Thyroid gland (tissue), 4 donors: ENCODE measurements around the gene FBXO47. TPM values are rescaled to one million over a fixed set of nuclear protein-coding genes. Genes with fewer than 3 reads are reported as not detected.
"Not testable (repeated sequence)": the region's sequence is repeated elsewhere in the genome, so short reads cannot be mapped to it uniquely, and the experiment has no call there.

Experiments used
- DNase-seq, 2 donors: peaks; one replicate each; pipeline ENCODE4 v3.0.0-alpha.2; 2019
- H3K27ac ChIP-seq, 3 donors: fragments of 200-600 bp; sonication (generic); 1 replicate in 2 of 3; 2 replicates in 1 of 3; pipeline ENCODE4 v1.5.1; 2016 to 2019; ENCODE audit warnings: mild to moderate bottlenecking in 1 of 3, moderate library complexity in 1 of 3
- H3K27me3 ChIP-seq: fragments of 200-600 bp; sonication (generic); one replicate; pipeline ENCODE4 v1.5.1; 2019
- H3K36me3 ChIP-seq, 2 donors: fragments of 200-600 bp; sonication (generic); one replicate each; pipeline ENCODE4 v1.5.1; 2016 to 2019
- H3K4me1 ChIP-seq, 2 donors: fragments of 200-600 bp; sonication (generic); one replicate each; pipeline ENCODE4 v1.5.1; 2017 to 2019
- H3K4me3 ChIP-seq, 3 donors: fragments of 200-600 bp; sonication (generic); replicated peaks in 1 of 3; 1 replicate in 2 of 3; 2 replicates in 1 of 3; pipeline ENCODE4 v1.5.1; 2016; ENCODE audit warnings: mild to moderate bottlenecking in 1 of 3
- H3K9me3 ChIP-seq: fragments of 200-600 bp; sonication (generic); one replicate; pipeline ENCODE4 v1.5.1; 2017
- POLR2A ChIP-seq, 2 donors: fragments of 450-650 bp; IDR thresholded peaks; one replicate each; pipeline ENCODE4 v1.6.1; 2017; ENCODE audit warnings: antibody characterized with exemption in 2 of 2, mild to moderate bottlenecking in 2 of 2, moderate library complexity in 1 of 2
- WGBS, 2 donors: methylation state at CpG; one replicate each; pipeline ENCODE4 v1.1.5; 2017; 5-methylcytosine and 5-hydroxymethylcytosine counted together
- intact Hi-C: fragments of 100-400 bp; cut with DNase I; formaldehyde crosslinking; loops from one replicate; pipeline ENCODE4 v1.15.1; 2023
- total RNA-seq, 4 donors: library from RNA; depleted of rRNA; stranded (reverse); fragments of >200 nt; gene quantifications; one replicate each; pipeline ENCODE4 v1.2.3, GENCODE V29; 2016
- TF ChIP-seq, protein P1 (sequence below), 6 experiments: fragments of 200-600 bp in 3 of 6; fragments of 450-650 bp in 3 of 6; sonication (generic) in 3 of 6; IDR thresholded peaks; one replicate each; pipeline ENCODE4 v1.5.1; 2016 to 2019; ENCODE audit warnings: antibody characterized with exemption in 6 of 6, mild to moderate bottlenecking in 2 of 6, inconsistent platforms in 1 of 6, moderate library complexity in 1 of 6

Gene FBXO47
- total RNA-seq, 4 donors from 2014 or later: not detected

DNA sequence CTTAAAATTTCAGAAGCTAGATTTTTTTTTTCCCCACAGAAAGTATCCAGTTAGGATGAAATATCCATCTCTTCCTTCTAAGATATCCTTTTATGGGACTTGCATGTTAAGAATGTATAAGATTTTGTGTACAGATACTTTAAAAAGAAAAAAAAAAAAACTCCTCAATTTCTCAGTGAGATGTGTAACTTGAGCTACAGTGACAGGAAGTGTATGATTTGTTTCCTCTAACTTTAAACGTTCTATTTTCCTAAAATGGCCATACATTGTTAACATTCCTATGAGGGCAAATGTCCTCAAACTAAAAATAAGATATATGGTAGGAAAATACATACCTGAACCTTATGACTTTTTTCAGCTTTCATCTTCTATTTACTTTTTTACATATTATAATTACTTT is 8.9 kb downstream of the FBXO47 start:
- H3K27me3 ChIP-seq: no peaks in the 10 kb centered on the region
- no peak overlapping the region for H3K27ac ChIP-seq
- H3K36me3 ChIP-seq: no peaks in the 10 kb centered on the region
- no peak for TF ChIP-seq POLR2A (IDR thresholded peaks at IDR 0.05)
- TF ChIP-seq, protein P1, sequence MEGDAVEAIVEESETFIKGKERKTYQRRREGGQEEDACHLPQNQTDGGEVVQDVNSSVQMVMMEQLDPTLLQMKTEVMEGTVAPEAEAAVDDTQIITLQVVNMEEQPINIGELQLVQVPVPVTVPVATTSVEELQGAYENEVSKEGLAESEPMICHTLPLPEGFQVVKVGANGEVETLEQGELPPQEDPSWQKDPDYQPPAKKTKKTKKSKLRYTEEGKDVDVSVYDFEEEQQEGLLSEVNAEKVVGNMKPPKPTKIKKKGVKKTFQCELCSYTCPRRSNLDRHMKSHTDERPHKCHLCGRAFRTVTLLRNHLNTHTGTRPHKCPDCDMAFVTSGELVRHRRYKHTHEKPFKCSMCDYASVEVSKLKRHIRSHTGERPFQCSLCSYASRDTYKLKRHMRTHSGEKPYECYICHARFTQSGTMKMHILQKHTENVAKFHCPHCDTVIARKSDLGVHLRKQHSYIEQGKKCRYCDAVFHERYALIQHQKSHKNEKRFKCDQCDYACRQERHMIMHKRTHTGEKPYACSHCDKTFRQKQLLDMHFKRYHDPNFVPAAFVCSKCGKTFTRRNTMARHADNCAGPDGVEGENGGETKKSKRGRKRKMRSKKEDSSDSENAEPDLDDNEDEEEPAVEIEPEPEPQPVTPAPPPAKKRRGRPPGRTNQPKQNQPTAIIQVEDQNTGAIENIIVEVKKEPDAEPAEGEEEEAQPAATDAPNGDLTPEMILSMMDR (IDR thresholded peaks at IDR 0.05): no peak
- no peaks in the 10 kb centered on the region for H3K4me1 ChIP-seq
- H3K4me3 ChIP-seq: no peak overlapping the region
- DNase-seq: no peak
- H3K9me3 ChIP-seq: no peaks in the 10 kb centered on the region
- WGBS, 2 donors: 6 to 13% methylated on average over 1 of the region's 1 CpG
- intact Hi-C loops: no loop called here

DNA sequence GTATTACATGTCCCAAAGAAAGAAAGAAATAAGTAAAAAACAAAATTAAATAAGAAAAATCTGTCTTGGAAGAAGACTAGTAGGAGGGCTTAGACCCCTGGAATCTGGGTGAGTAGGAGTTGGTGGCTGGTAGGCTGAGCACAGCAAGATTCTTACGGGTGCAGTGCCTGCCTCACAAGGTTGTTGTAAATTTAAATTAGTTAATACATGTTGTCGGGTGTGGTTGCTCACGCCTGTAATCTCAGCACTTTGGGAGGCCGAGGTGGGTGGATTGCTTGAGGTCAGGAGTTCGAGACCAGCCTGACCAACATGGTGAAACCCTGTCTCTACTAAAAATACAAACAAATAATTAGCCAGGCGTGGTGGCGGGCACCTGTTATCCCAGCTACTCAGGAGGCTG is 13.4 kb downstream of the FBXO47 start:
- DNase-seq, H3K27me3 ChIP-seq, H3K4me3 ChIP-seq, H3K36me3 ChIP-seq, intact Hi-C loops, H3K27ac ChIP-seq, H3K9me3 ChIP-seq, H3K4me1 ChIP-seq: not testable (repeated sequence)
- 92% methylated on average over 7 of the region's 7 CpGs for whole genome bisulfite sequencing, 2 donors

DNA sequence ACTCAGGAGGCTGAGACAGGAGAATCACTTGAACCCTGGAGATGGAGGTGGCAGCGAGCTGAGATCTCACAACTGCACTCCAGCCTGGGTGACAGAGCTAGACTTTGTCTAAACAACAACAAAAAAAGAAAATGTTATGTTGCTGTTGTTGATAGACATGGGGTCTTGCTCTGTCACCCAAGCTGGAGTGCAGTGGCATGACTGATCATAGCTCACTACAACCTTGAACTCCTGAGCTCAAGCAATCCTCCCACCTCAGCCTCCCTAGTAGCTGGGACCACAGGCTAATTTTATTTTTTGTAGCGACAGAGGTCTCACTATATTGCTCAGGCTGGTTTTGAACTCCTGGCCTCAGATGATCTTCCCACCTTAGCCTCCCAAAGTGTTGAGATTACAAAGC is 20.0 kb downstream of the FBXO47 start:
- no peaks in the 10 kb centered on the region for H3K4me1 ChIP-seq
- H3K27ac ChIP-seq: no peak overlapping the region
- no peak overlapping the region for H3K4me3 ChIP-seq
- H3K27me3 ChIP-seq: no peaks in the 10 kb centered on the region
- TF ChIP-seq, protein P1 (IDR thresholded peaks at IDR 0.05): no peak
- no peak for TF ChIP-seq POLR2A (IDR thresholded peaks at IDR 0.05)
- DNase-seq: no peak
- WGBS, 2 donors: 83 to 86% methylated on average over 2 of the region's 2 CpGs
- intact Hi-C loops: no loop called here
- H3K9me3 ChIP-seq: no peaks in the 10 kb centered on the region
- H3K36me3 ChIP-seq: no peaks in the 10 kb centered on the region

DNA sequence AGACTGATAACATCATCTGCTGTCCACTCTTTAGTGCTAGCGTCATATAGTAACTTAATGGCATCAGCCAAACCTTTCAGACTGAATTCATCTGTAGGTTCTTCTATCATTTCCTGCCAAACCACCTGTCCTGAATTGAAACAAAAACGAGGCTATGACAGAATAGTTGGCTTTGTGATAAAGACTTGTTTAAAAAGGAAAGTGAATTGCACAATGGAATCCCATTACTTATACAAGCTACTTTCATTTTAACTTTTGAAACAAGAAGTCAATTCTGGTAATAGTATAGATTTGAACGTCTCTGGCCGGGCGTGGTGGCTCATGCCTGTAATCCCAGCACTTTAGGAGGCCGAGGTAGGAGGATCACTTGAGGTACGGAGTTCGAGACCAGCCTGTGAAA is 23.6 kb downstream of the FBXO47 start:
- TF ChIP-seq, protein P1 (IDR thresholded peaks at IDR 0.05): no peak
- TF ChIP-seq POLR2A (IDR thresholded peaks at IDR 0.05): no peak
- Histone ChIP-seq H3K36me3 (no peaks in the 10 kb centered on the region), H3K9me3 (no peaks in the 10 kb centered on the region), H3K27me3 (no peaks in the 10 kb centered on the region), H3K27ac (no peak overlapping the region), H3K4me1 (no peaks in the 10 kb centered on the region), H3K4me3 (no peak overlapping the region)
- WGBS, 2 donors: 67 to 72% methylated on average over 8 of the region's 8 CpGs
- intact Hi-C loops: no loop called here
- no peak for DNase-seq

DNA sequence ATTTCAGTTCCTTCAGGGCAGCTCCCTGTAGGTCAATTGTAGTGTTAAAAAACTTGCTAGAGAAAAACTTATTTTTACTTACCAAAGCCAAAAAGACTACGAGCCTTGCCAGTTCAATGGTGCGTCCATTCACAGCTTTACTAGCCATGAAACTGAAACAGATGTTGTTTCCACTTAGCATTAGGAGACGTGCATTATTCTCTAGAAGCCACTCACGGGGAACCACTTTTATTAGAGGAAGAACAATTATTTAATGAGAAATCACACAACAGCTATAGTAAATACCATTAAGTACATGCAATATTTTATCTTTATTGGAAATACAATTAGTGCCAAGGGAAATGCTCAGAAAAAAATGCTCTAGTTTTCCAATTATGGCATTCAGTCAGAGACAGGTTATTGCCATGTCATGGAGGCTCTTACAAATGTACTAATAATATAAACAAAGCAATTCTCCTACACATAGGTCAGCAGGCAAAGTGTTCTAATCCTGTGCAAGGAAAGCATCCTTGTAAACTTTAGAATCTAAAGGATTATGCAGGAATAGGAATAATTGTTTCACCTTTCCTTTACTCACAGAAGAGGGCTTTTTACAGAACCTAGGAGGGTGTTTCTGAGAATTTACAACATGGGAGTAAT is 24.4 kb downstream of the FBXO47 start:
- no peaks in the 10 kb centered on the region for H3K9me3 ChIP-seq
- intact Hi-C loops: no loop called here
- H3K27me3 ChIP-seq: no peaks in the 10 kb centered on the region
- TF ChIP-seq, protein P1 (IDR thresholded peaks at IDR 0.05): no peak
- TF ChIP-seq POLR2A (IDR thresholded peaks at IDR 0.05): no peak
- H3K4me3 ChIP-seq: no peak overlapping the region
- 36 to 43% methylated on average over 4 of the region's 4 CpGs for WGBS, 2 donors
- H3K27ac ChIP-seq: no peak overlapping the region
- H3K4me1 ChIP-seq: no peaks in the 10 kb centered on the region
- H3K36me3 ChIP-seq: no peaks in the 10 kb centered on the region
- no peak for DNase-seq
